ENCODE results near the gene SIK3. TPM values are rescaled to one million over a fixed set of nuclear protein-coding genes. Genes with fewer than 3 reads are reported as not detected.

Gene SIK3
- total RNA-seq, 2 donors from 2014 or later, result 26.2 to 77.6 TPM

DNA sequence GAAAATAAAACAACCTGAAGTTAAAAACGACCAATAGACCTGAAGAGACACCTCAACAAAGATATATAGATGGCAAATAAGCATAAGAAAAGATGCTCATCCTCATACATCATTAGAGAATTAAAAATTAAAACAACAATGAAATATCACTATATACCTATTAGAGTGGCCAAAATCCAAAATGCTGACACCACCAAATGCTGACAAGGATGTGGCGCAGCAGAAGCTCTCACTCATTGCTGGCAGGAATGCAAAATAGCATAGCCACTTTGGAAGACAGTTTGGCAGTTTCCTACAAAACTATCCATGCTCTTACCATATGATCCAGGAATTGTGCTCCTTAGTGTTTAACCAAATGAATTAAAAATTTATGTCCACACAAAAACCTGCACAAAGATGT is 205.9 kb downstream of the SIK3 start:
- no peaks in the 10 kb centered on the region for H3K4me1 ChIP-seq (replicated peaks)
- intact Hi-C loops (cut with DNase I), result no loop called here

DNA sequence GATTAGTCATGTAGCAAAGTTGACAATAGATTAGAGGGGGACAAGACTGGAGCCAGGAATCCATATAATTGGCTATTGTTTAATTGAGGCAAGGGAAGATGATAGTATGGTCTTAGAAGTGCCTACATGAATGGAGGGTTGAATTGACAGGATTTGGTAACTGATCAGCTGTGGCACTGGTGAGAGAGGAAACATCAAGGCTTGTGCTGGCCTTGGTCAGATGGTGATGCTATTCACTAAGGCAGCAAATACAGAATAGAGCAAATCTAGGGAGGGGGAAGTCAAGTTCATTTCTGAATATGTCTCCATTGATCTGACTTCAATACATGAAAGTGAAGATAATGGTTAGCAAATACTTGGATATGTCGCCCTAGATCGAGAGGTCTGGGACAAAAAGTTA is 206.5 kb downstream of the SIK3 start:
- H3K27ac ChIP-seq, result no peak overlapping the region
- H3K4me3 ChIP-seq, result no peak overlapping the region
- H3K9me3 ChIP-seq, result no peaks in the 10 kb centered on the region
- TF ChIP-seq POLR2AphosphoS5 (IDR thresholded peaks at IDR 0.05), result no peak
- no peak for TF ChIP-seq POLR2A (IDR thresholded peaks at IDR 0.05)
- no peak for TF ChIP-seq CTCF (IDR thresholded peaks at IDR 0.05)
- no peaks in the 10 kb centered on the region for H3K27me3 ChIP-seq (replicated peaks; ENCODE audit: insufficient read depth)
- no peak for DNase-seq (ENCODE audit: low spot score)
- no peaks in the 10 kb centered on the region for H3K36me3 ChIP-seq
- intact Hi-C loops (cut with DNase I), result no loop called here
- no peaks in the 10 kb centered on the region for H3K4me1 ChIP-seq (replicated peaks)
- 98% methylated on average over 2 of the region's 2 CpGs for WGBS

More for the DNA sequence above, 205.9 kb downstream of the SIK3 start:
- Histone ChIP-seq H3K9me3 (no peaks in the 10 kb centered on the region), H3K27ac (no peak overlapping the region), H3K27me3 (replicated peaks; ENCODE audit: insufficient read depth) (no peaks in the 10 kb centered on the region), H3K4me3 (no peak overlapping the region), H3K36me3 (no peaks in the 10 kb centered on the region)
- 91% methylated on average over 2 of the region's 2 CpGs for WGBS
- no peak for DNase-seq (ENCODE audit: low spot score)
- no peak for TF ChIP-seq POLR2A (IDR thresholded peaks at IDR 0.05)
- no peak for TF ChIP-seq CTCF (IDR thresholded peaks at IDR 0.05)

GRCh38 chr11:116890607-116891006 is 207.6 kb downstream of the SIK3 start:
- Histone ChIP-seq H3K4me3 (no peak overlapping the region), H3K27ac (no peak overlapping the region)
- intact Hi-C loops (cut with DNase I), result no loop called here

DNA sequence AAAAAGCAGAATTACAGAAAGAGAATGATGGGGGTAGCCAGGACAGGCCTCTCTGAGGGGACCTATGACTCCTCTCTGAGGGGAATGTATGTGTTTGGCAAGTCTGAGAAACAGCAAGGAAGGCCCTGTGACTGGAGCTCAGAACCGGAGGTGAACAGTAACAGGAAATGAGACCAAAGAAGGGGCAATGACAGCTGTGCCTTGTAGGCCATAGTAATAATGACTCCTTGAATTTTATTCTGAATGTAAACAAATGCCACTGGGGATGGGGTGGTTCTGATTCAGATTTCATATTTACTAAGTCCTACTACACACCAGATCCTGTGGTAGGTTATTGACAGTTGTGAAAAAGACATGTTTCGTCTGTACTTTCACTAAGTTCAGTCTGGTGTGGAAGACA is 208.0 kb downstream of the SIK3 start:
- H3K27me3 ChIP-seq (replicated peaks; ENCODE audit: insufficient read depth), result no peaks in the 10 kb centered on the region
- WGBS, result 79% methylated on average over 2 of the region's 2 CpGs
- no peak for TF ChIP-seq POLR2AphosphoS5 (IDR thresholded peaks at IDR 0.05)
- no peak for TF ChIP-seq CTCF (IDR thresholded peaks at IDR 0.05)
- H3K4me3 ChIP-seq, result no peak overlapping the region
- no peaks in the 10 kb centered on the region for H3K4me1 ChIP-seq (replicated peaks)
- H3K27ac ChIP-seq, result no peak overlapping the region
- DNase-seq (ENCODE audit: low spot score), result no peak
- intact Hi-C loops (cut with DNase I), result no loop called here
- no peaks in the 10 kb centered on the region for H3K9me3 ChIP-seq
- no peaks in the 10 kb centered on the region for H3K36me3 ChIP-seq

More at GRCh38 chr11:116890607-116891006, 207.6 kb downstream of the SIK3 start:
- TF ChIP-seq POLR2AphosphoS5 (IDR thresholded peaks at IDR 0.05) (no peak), CTCF (IDR thresholded peaks at IDR 0.05) (no peak), POLR2A (IDR thresholded peaks at IDR 0.05) (no peak)
- H3K36me3 ChIP-seq, result no peaks in the 10 kb centered on the region
- no peak for DNase-seq (ENCODE audit: low spot score)
- WGBS, result 91% methylated on average over 4 of the region's 4 CpGs
- H3K27me3 ChIP-seq (replicated peaks; ENCODE audit: insufficient read depth), result no peaks in the 10 kb centered on the region
- H3K9me3 ChIP-seq, result no peaks in the 10 kb centered on the region
- H3K4me1 ChIP-seq (replicated peaks), result no peaks in the 10 kb centered on the region

DNA sequence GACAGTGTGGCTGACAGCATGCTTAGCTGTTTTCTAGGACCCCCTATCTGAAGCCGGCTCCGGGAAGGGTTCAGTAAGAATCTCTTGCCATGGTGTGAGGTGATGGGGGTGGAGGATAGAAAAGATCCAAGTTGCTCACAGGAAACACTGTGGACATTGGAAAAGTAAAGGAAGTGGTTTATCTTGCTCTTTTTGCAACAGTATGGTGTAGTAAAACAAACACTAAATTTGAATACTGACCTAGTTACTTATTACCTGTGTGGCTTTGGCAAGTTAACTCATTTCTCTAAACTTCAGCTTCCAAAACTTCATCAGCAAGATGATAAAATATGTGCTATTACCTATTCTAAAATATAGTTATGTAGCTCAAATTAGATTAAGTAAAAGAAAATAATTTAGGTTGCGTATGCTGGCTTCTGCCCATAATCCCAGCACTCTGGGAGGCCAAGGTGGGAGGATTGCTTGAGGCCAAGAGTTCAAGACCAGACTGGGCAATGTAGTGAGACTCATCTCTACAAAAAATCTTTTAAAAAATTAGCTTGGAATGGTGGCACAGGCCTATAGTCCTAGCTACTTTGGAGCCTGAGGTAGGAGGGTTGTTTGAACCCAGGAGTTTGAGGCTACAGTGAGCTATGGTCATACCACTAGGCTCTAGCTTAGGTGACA is 209.2 kb downstream of the SIK3 start:
- H3K36me3 ChIP-seq, result no peaks in the 10 kb centered on the region
- WGBS, result 95% methylated on average over 3 of the region's 3 CpGs
- intact Hi-C loops (cut with DNase I), result no loop called here
- no peak overlapping the region for H3K27ac ChIP-seq
- no peak for DNase-seq (ENCODE audit: low spot score)
- no peaks in the 10 kb centered on the region for H3K27me3 ChIP-seq (replicated peaks; ENCODE audit: insufficient read depth)
- no peaks in the 10 kb centered on the region for H3K9me3 ChIP-seq
- H3K4me1 ChIP-seq (replicated peaks), result no peaks in the 10 kb centered on the region
- TF ChIP-seq POLR2A (IDR thresholded peaks at IDR 0.05), result no peak
- TF ChIP-seq CTCF (IDR thresholded peaks at IDR 0.05), result no peak
- H3K4me3 ChIP-seq, result no peak overlapping the region

All from prostate gland (tissue), 2 donors.